Right ventricle myocardium inferior (tissue), 1 donor: ENCODE measurements around the gene FAM124A. TPM values are rescaled to one million over a fixed set of nuclear protein-coding genes. Genes with fewer than 3 reads are reported as not detected.
"Not testable (repeated sequence)": the region's sequence is repeated elsewhere in the genome, so short reads cannot be mapped to it uniquely, and the experiment has no call there.

Experiments used
- ATAC-seq: fragments of 200-7000 bp; cut with Tn5 transposase; one replicate; pipeline ENCODE4 v1.9.1; 2020; ENCODE audit warnings: mild to moderate bottlenecking, moderate library complexity
- DNase-seq: peaks from one replicate; pipeline ENCODE4 v3.0.0; 2021; ENCODE audit errors: missing footprints
- intact Hi-C: fragments of 100-400 bp; cut with DNase I; formaldehyde crosslinking; loops from one replicate; pipeline ENCODE4 v1.11.0; 2022
- total RNA-seq: library from RNA; stranded (reverse); fragmentation: NEBNext Ultra II Directional; extraction: Animal tissue kit (Norgen Biotek cat#: 25700); gene quantifications from one replicate; pipeline ENCODE4 v1.2.1, GENCODE V29; 2021
- donor health status: DM: no; HTN: yes; CAD: no; lungs with severe emphysema.

FAM124A gene
- total RNA-seq, 1 donor from 2014 or later: 12.1 TPM

DNA sequence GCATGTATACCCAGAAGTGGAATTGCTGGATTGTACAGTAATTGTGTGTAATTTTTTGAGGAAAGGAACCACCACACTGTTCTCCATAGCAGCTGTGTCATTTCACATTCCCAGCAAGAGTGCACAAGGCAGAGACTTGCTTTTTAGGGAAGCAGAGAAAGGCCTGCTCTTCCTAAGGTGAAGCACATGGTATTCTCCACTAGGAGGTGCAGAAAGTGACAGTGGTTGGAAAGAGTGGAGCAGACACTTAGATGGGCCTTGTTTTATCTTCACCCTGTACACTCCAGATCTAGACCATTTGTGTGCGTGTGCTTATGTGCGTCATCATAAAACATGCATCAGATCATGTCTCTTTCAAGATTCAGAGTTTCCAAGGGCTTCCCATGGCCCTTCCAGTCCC lies 35.0 kb downstream of the FAM124A start:
- ATAC-seq (no peak), DNase-seq (no peak)
- intact Hi-C loops: no loop called here

DNA sequence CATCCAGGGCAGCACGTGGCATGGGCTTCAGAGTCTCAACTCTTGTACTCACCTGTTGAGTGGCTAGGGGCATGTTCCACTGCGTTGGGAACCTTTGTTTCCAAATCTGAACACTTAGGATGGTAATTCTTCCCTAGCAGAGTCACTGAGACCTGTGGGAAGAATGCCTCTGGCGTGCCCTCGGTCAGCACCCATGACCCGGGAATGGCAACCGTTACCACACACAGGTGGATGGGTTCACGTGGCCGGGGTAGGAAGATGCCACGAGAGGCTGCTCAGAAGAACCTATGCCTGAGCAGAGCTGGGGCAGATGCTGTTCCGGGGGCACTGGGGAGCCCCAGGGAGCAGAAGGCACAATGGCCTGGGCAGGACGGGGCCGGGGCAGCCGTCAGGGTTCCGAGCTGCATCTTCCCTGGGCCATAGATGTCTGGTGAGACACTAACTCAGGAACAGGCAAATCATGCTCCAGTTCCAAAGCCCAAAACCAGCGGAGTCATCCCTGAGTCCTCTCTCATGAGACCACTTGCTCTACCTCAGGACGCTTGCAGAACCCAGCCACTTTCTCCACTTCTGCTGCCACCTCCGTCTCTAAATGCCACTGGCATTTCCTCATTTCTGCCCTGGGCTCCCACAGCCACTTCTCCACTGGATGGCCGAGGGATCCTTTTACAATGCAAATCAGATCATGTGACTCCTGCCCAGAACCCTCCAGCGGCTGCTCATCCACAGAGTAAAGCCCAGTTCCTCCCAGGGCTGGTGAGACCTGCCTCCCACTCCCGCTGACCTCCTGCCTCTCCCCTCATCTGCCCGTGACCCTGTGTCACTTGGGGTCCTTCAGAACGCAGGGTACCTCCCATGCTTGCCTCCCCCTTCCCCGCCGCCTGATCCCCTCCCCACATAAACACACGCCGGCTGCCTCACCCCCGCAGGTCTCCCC lies 36.7 kb downstream of the FAM124A start:
- no peak for DNase-seq
- intact Hi-C loops: no loop called here
- ATAC-seq: peak; percentile 40

- ATAC-seq: peak; percentile 52
- no peak for DNase-seq
- intact Hi-C loops: loop anchor here (2.0 kb wide), 1 partner anchor 13 kb away; no protein-coding TSS in a partner anchor
Measured at GRCh38 chr13:51260154-51260553, 38.0 kb downstream of the FAM124A start.

GRCh38 chr13:51261610-51262249 lies 39.5 kb downstream of the FAM124A start:
- intact Hi-C loops: loop anchor here (2.0 kb wide), 1 partner anchor 15 kb away; no protein-coding TSS in a partner anchor
- DNase-seq (no peak), ATAC-seq (peak; percentile 19)

DNA sequence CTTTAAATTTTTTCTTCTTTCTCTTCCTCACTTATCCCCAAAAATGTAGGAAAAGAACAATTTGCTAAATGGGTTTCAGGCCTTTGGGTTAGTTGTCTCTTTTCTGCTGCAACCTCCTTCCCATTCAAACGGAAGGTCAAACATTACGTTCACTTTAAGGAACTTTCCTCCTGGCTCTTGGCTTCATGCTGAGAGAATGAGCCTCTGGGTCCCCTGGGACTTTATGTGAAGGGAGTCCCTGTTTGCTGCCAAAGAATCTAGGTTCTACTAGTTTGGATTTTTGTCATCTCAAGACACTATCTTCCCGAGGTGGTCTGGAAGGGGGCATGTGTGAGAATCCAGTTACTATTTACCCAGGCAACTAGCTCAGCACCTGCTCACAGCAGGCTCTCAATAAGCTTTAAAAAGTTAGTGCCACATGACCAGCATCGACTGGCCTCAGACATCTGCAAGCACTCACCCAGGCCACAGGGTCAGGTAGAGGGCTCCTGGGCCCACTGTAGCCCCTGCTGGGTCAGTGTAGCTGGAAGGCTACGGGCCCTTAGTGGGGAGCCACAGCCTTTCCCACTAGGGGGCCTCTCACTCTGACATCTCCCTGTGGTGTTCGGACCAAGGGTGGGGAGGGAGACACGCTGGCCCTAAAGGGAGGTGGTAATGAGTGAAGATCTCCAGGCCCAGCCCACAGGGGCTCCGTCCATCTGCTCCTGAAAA lies 40.5 kb downstream of the FAM124A start:
- DNase-seq: no peak
- intact Hi-C loops: no loop called here
- no peak for ATAC-seq

DNA sequence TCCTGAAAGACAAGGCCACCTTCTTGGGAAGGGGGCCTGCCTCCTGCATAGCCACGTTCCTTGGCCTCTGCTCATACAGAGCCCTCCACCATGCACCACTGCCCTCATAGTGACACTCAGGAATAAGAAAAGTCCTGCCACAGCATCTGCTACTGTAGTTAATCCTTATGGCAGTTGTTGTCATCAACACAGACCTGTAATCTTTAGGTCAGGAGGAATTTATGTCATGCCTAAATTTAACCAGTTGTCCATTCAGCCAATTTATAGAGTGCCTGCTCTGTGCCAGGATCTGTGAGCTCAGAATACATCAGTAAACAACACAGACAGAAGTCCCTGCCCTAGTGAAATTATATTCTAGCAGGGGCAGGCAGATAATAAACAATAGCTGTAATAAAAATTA lies 44.4 kb downstream of the FAM124A start:
- intact Hi-C loops: no loop called here

DNA sequence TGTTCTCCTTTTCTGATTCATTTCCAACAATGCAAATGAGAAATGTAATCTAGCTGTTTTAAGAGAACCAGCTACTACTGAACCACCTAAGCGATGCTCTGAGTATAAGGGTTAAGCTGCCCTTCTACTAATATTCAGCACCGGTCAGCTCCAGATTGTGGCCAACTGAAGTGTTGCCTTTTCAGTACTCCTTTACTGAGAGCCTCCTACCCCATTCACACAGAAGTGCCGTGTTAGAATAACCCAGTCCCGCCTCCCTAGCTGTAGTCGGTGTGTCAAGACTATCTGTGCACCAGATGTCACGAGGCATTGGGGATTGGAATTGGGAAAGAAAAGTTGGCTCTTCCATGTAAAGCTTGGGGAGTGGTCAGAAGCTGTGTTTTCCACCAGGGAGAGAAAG lies 45.4 kb downstream of the FAM124A start:
- DNase-seq: no peak
- ATAC-seq: peak; percentile 50
- intact Hi-C loops: no loop called here

More for the DNA sequence above, 44.4 kb downstream of the FAM124A start:
- ATAC-seq (peak; percentile 75), DNase-seq (no peak)

GRCh38 chr13:51269039-51269438 lies 46.8 kb downstream of the FAM124A start:
- intact Hi-C loops: no loop called here
- DNase-seq: no peak
- no peak for ATAC-seq

DNA sequence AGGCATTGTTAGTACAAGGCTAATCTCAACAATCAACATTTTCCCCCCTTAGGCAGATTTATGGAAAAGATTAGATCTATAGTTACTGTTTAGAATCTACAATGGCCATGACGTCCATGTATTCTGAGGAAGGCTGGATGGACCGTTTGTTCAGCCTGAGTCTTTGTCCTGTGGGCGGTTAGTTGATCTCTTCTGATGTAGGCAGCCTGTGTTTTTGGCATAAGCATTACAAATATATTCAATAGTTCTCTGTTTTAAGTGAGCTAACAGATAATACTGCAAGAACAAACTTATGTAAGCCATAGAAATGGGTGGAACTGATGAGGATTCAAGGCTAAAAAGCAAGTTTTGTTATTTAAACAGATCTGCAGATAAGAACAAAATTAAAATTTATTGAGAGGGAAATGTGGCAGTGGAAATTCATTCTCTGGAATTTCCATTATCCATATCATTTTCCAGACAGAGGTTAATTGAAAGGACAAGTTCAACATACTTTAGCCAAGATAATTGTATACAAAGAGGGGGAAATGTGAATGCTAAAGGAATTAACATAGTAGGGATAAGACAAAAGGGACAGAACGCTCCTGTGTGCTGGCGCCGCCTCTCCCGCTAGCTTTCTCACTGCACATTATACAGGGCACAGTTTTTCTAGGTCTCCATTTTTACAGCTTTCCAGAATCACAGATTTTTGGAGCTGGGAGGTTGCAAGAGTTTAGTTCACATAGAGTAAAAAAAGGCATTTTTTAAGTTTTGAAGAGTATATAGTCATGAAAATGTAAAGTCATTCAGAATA lies 48.6 kb downstream of the FAM124A start:
- DNase-seq: no peak
- intact Hi-C loops: no loop called here
- no peak for ATAC-seq

GRCh38 chr13:51271528-51272085 lies 49.4 kb downstream of the FAM124A start:
- DNase-seq (no peak), ATAC-seq (no peak)
- intact Hi-C loops: no loop called here

DNA sequence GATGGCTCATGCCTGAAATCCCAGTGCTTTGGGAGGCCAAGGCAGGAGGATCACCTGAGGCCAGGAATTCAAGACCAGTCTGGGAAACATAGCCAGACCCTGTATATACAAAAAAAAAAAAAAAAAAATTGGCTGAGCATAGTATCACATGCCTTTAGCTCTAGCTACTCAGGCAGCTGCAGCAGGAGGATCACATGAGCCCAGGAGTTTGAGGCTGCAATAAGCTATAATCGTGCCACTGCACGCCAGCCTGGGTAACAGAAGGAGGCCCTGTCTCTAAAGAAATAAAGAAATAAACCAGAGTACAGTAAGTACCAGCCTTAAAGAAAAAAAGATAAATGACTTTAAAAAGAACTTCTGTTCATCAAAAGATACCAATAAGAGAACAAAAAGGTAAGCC lies 52.9 kb downstream of the FAM124A start:
- DNase-seq (no peak), ATAC-seq (no peak)
- intact Hi-C loops: no loop called here

GRCh38 chr13:51276636-51277035 lies 54.4 kb downstream of the FAM124A start:
- intact Hi-C loops: no loop called here
- ATAC-seq (no peak), DNase-seq (no peak)

DNA sequence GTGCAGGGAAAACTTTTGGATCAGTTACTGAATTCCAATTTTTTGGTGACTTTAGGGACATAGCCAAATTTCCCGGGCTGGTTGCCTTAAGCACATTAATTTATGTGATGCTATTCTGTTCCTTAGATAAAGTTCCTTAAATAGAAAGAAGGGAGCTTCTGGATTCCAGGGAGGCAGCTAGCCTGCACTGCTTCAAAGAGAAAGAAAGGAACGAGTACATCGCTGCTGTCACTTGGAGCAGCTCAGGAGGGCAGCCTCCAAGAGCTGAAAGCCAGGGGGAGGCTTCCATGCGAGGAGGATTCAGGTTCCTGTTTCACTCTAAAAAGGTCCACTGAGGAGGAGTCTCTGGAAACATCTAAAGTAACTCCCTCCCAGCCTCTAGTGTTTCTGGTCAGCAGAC lies 55.7 kb downstream of the FAM124A start:
- ATAC-seq (no peak), DNase-seq (no peak)
- intact Hi-C loops: no loop called here

DNA sequence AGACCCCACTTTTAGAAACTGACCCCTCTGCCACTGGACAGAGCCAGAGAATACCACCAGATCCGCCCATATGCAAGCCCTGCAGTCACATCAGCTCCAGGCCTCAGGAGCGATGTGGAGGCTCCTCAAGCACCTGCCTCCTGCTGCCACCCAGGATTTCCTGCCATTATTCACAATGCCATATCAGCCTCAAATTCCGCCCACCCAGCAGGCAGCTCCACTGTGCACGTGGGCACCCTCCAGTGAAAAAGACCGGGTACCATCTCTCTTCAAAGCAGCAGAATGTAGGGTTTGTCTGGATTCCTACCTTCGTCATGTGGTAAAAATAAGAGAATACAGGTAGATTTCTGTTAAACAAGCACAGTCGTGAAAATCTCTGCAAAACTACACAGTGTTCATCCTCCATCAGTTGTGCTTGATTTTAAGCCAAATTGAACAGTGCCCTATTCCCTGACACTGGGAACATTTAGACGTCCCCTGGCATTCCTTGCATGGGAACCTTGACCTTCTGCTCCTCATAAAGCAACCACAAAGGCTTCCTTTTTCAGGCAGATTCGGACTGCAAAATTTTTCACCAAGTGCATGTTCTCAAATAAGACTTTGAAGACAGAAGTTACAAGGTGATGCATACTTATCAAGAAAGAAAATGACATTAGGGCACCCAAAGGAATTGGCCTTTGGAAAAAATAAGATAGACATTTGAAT lies 56.4 kb downstream of the FAM124A start:
- intact Hi-C loops: no loop called here
- no peak for DNase-seq
- ATAC-seq: no peak

DNA sequence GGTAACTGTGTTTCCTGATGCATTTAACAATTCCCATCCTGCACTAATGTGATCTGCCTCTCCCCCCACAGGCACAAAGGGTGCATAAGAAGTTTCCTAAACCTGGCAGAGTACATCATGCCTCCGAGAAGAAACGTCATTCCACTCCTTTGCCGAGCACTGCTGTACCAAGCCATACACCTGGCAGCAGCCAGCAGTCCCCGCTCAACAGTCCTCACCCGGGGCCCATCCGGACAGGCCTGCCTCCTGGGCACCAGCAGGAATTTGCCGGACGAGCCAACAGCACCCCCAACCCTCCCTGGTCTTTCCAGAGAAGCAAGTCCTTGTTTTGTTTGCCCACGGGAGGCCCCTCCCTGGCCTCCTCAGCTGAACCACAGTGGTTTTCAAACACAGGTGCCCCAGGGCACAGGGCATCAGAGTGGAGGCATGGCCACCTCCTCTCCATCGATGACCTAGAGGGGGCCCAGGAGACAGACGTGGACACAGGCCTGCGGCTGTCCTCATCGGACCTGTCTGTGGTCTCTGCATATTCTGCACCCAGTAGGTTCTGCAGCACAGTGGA lies 58.3 kb downstream of the FAM124A start:
- DNase-seq (no peak), ATAC-seq (no peak)
- intact Hi-C loops: loop anchor here (5.0 to 10.0 kb wide), 2 partner anchors 33 to 524 kb away; partner anchors contain the start of gene DHRS12

DNA sequence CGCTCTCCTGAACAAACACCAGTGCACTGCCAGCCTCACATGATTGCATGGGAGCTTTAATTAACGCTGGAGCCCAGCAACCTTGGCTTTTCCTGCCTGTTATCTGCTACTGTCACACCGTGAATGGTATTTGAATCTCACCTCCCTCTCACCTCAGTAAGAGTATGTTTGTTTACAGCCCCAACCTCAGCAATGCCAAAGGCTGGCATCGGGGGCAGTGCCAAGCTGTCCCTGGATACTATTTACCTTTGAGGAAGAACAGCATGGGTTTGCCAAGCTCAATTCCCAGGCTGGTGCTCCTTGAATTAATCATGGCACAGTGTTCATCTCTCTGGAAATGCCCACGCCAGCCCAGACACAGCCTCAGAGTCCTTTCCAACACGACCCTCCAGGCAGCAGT lies 60.1 kb downstream of the FAM124A start:
- intact Hi-C loops: loop anchor here (1.0 to 10.0 kb wide), 3 partner anchors 35 to 522 kb away; partner anchors contain the start of genes DHRS12 and FAM124A
- ATAC-seq (peak; percentile 87), DNase-seq (peak; percentile 79)

DNA sequence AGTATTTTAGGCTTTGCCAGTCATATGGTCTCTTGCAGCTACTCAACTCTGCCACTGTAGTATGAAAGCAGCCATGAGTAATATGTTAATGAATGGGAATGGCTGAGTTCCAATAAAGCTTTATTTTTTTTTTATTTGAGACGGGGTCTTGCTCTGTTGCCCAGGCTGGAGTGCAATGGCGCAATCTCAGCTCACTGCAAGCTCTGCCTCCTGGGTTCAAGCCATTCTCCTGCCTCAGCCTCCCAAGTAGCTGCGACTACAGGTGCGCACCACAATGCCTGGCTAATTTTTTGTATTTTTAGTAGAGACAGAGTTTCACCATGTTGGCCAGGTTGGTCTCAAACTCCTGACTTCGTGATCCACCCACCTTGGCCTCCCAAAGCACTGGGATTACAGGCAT lies 60.7 kb downstream of the FAM124A start:
- DNase-seq, ATAC-seq: not testable (repeated sequence)
- intact Hi-C loops: loop anchor here (1.0 to 10.0 kb wide), 3 partner anchors 36 to 522 kb away; partner anchors contain the start of genes DHRS12 and FAM124A
